ENCODE measurements around the gene ACTG2. TPM values are rescaled to one million over a fixed set of nuclear protein-coding genes. Genes with fewer than 3 reads are reported as not detected.
"Not testable (repeated sequence)": the region's sequence is repeated elsewhere in the genome, so short reads cannot be mapped to it uniquely, and the experiment has no call there.

Gene ACTG2
- total RNA-seq, 1 donor from 2014 or later = 0.32 TPM

- no peak for ATAC-seq
- intact Hi-C loops (cut with micrococcal nuclease) = no loop called here
- no peak for DNase-seq
Observed at GRCh38 chr2:73890301-73891092, 2.3 kb upstream of the ACTG2 start.

GRCh38 chr2:73891276-73891901 lies 1.4 kb upstream of the ACTG2 start:
- ATAC-seq (no peak), DNase-seq (no peak)
- intact Hi-C loops (cut with micrococcal nuclease) = no loop called here

GRCh38 chr2:73893764-73894474 lies 1.1 kb downstream of the ACTG2 start:
- DNase-seq = no peak
- ATAC-seq = no peak
- intact Hi-C loops (cut with micrococcal nuclease) = no loop called here

GRCh38 chr2:73894475-73894850 lies 1.7 kb downstream of the ACTG2 start:
- intact Hi-C loops (cut with micrococcal nuclease) = no loop called here
- DNase-seq (no peak), ATAC-seq (no peak)

GRCh38 chr2:73894877-73895276 lies 2.1 kb downstream of the ACTG2 start:
- ATAC-seq = no peak
- intact Hi-C loops (cut with micrococcal nuclease) = no loop called here
- DNase-seq = no peak

- no peak for ATAC-seq
Observed at GRCh38 chr2:73895473-73895872, 2.7 kb downstream of the ACTG2 start.

GRCh38 chr2:73896362-73897239 lies 3.8 kb downstream of the ACTG2 start:
- intact Hi-C loops (cut with micrococcal nuclease) = no loop called here
- DNase-seq (no peak), ATAC-seq (peak; percentile 43)

More at GRCh38 chr2:73895473-73895872, 2.7 kb downstream of the ACTG2 start:
- DNase-seq = no peak
- intact Hi-C loops (cut with micrococcal nuclease) = no loop called here

- intact Hi-C loops (cut with micrococcal nuclease) = no loop called here
- DNase-seq (no peak), ATAC-seq (no peak)
Observed at GRCh38 chr2:73897240-73897583, 4.4 kb downstream of the ACTG2 start.

- DNase-seq (no peak), ATAC-seq (no peak)
- intact Hi-C loops (cut with micrococcal nuclease) = no loop called here
Observed at GRCh38 chr2:73897934-73898333, 5.1 kb downstream of the ACTG2 start.

GRCh38 chr2:73899801-73900336 lies 7.1 kb downstream of the ACTG2 start:
- ATAC-seq = no peak
- intact Hi-C loops (cut with micrococcal nuclease) = no loop called here
- no peak for DNase-seq

GRCh38 chr2:73901143-73901542 lies 8.3 kb downstream of the ACTG2 start:
- ATAC-seq (no peak), DNase-seq (no peak)
- intact Hi-C loops (cut with micrococcal nuclease) = no loop called here

- intact Hi-C loops (cut with micrococcal nuclease) = no loop called here
- ATAC-seq (no peak), DNase-seq (no peak)
Observed at GRCh38 chr2:73902284-73902683, 9.5 kb downstream of the ACTG2 start.

GRCh38 chr2:73903313-73903712 lies 10.5 kb downstream of the ACTG2 start:
- intact Hi-C loops (cut with micrococcal nuclease) = no loop called here
- ATAC-seq = no peak

GRCh38 chr2:73903949-73904613 lies 11.3 kb downstream of the ACTG2 start:
- intact Hi-C loops (cut with micrococcal nuclease); ATAC-seq; DNase-seq: not testable (repeated sequence)

More at GRCh38 chr2:73903313-73903712, 10.5 kb downstream of the ACTG2 start:
- no peak for DNase-seq

- intact Hi-C loops (cut with micrococcal nuclease) = no loop called here
- no peak for ATAC-seq
- DNase-seq = no peak
Observed at GRCh38 chr2:73904952-73905351, 12.1 kb downstream of the ACTG2 start.

- DNase-seq (no peak), ATAC-seq (no peak)
- intact Hi-C loops (cut with micrococcal nuclease) = no loop called here
Observed at GRCh38 chr2:73906847-73907505, 14.2 kb downstream of the ACTG2 start.

GRCh38 chr2:73907840-73908452 lies 15.1 kb downstream of the ACTG2 start:
- no peak for DNase-seq
- peak; percentile 63 for ATAC-seq
- intact Hi-C loops (cut with micrococcal nuclease) = no loop called here
